Peyer's patch (tissue), 4 donors: ENCODE data around the gene NPY4R.
"Not testable (repeated sequence)": the region's sequence is repeated elsewhere in the genome, so short reads cannot be mapped to it uniquely, and the experiment has no call there.

ENCODE experiments used
- POLR2A ChIP-seq, 2 donors: fragments of 450-650 bp; IDR thresholded peaks; one replicate each; pipeline ENCODE4 v1.5.1; 2017; ENCODE audit warnings: antibody characterized with exemption in 2 of 2, mild to moderate bottlenecking in 2 of 2, moderate library complexity in 2 of 2
- TF ChIP-seq, protein P1 (sequence below), 6 experiments: fragments of 450-650 bp in 4 of 6; fragments of 200-600 bp in 2 of 6; sonication (generic) in 1 of 6; IDR thresholded peaks; one replicate each; pipeline ENCODE4 v1.5.1; 2017 to 2019; ENCODE audit warnings: antibody characterized with exemption in 6 of 6, mild to moderate bottlenecking in 3 of 6, moderate library complexity in 1 of 6

DNA sequence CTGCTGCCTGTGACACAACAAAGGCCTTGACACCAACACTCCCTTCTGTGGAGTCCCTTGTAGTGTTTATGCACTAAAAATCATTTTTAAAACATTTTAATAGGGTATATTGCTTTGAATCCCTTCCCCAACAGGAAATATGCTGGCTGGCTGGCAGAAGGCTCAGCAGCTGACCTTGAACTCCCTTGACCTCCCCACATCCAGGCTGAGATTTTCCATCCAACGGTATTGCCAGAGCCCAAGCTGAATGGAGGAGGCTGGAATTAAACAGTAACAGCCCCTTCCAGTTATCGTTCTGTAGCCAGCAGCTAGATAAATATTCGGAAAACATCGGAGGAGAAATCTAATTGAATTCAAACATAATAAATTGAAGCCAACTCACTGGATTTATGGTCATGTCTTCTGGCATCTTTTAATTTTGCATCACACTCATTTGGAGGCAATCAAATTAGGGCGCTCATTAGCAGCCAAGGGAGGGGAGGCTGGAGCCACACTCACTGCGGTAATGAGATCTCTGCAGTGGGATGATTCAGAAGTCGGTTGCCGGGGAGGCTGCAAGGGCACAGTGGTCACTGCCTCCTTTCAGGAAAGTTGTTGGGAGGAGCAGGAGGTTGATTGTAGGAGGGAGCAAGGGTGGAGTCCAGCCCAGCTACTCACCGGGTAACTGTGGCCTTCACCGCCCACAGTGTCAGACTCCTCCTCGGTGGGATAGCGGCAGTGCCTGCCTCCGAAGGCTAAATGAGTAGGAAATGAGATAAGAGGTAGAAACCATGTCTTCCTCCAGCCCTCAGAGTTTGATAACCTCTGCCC lies 46.0 kb downstream of the NPY4R start:
- TF ChIP-seq, protein P1, sequence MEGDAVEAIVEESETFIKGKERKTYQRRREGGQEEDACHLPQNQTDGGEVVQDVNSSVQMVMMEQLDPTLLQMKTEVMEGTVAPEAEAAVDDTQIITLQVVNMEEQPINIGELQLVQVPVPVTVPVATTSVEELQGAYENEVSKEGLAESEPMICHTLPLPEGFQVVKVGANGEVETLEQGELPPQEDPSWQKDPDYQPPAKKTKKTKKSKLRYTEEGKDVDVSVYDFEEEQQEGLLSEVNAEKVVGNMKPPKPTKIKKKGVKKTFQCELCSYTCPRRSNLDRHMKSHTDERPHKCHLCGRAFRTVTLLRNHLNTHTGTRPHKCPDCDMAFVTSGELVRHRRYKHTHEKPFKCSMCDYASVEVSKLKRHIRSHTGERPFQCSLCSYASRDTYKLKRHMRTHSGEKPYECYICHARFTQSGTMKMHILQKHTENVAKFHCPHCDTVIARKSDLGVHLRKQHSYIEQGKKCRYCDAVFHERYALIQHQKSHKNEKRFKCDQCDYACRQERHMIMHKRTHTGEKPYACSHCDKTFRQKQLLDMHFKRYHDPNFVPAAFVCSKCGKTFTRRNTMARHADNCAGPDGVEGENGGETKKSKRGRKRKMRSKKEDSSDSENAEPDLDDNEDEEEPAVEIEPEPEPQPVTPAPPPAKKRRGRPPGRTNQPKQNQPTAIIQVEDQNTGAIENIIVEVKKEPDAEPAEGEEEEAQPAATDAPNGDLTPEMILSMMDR (IDR thresholded peaks at IDR 0.05), result not testable (repeated sequence)
- TF ChIP-seq POLR2A (IDR thresholded peaks at IDR 0.05), result not testable (repeated sequence)
